ENCODE results near the gene VAMP5. TPM values are rescaled to one million over a fixed set of nuclear protein-coding genes. Genes with fewer than 3 reads are reported as not detected.

Gene VAMP5
- total RNA-seq, 2 donors from 2014 or later: 36.8 to 51.2 TPM

Other genes with a start within 250 kb of the VAMP5 start
- 10 to 100 TPM; 28.4 to 34.5 TPM for gene RETSAT, start 229.9 kb upstream of the VAMP5 start, total RNA-seq
- 10 to 100 TPM; 13.4 to 17.5 TPM for gene ELMOD3, start 229.7 kb upstream of the VAMP5 start, total RNA-seq
- 10 to 100 TPM; 27.8 to 46.2 TPM for gene CAPG, start 174.1 kb upstream of the VAMP5 start, total RNA-seq
- 1 to 10 TPM in 1 of 2 donors, under 1 TPM in 1; 0.66 to 1.3 TPM for gene SH2D6, start 165.7 kb upstream of the VAMP5 start, total RNA-seq
- 100 to 1,000 TPM; 214 to 308 TPM for gene MAT2A, start 45.3 kb upstream of the VAMP5 start, total RNA-seq
- gene GGCX, start 22.9 kb upstream of the VAMP5 start, total RNA-seq: 10 to 100 TPM; 21.3 to 21.7 TPM
- 100 to 1,000 TPM; 103 to 124 TPM for gene VAMP8, start 6.8 kb upstream of the VAMP5 start, total RNA-seq
- 100 to 1,000 TPM; 116 to 156 TPM for gene RNF181, start 11.3 kb downstream of the VAMP5 start, total RNA-seq
- gene TMEM150A, start 18.3 kb downstream of the VAMP5 start, total RNA-seq: 1 to 10 TPM; 3.3 to 3.7 TPM
- 10 to 100 TPM; 21.6 to 32.5 TPM for gene C2orf68, start 27.6 kb downstream of the VAMP5 start, total RNA-seq
- 10 to 100 TPM; 48.8 to 79.2 TPM for gene USP39, start 31.8 kb downstream of the VAMP5 start, total RNA-seq
- gene SFTPB, start 83.8 kb downstream of the VAMP5 start, total RNA-seq: not detected
- gene GNLY, start 109.9 kb downstream of the VAMP5 start, total RNA-seq: 10 to 100 TPM; 10.6 to 32.4 TPM
- not detected for gene ATOH8, start 169.6 kb downstream of the VAMP5 start, total RNA-seq

Measured in activated T-helper 17 cell treated with anti-CD3 and anti-CD28 coated beads, Interleukin-2, amount 50 U/mL, for 72 hours (primary cell).